HepG2 (cell line): ENCODE measurements around the gene ARHGEF4. TPM values are rescaled to one million over a fixed set of nuclear protein-coding genes. Genes with fewer than 3 reads are reported as not detected.

Experiments used
- ZC3H4 ChIP-seq: sonication (generic); formaldehyde crosslinking; IDR thresholded peaks from 2 replicates; pipeline ENCODE4 v1.4.0; 2020; ENCODE audit warnings: missing genetic modification reagents, borderline replicate concordance
- ZNF549 ChIP-seq: sonication (generic); formaldehyde crosslinking; IDR thresholded peaks from 2 replicates; pipeline ENCODE4 v1.5.0; 2020; ENCODE audit warnings: missing genetic modification reagents
- ZNF674 ChIP-seq: sonication (generic); formaldehyde crosslinking; IDR thresholded peaks from 2 replicates; pipeline ENCODE4 v1.5.0; 2020; ENCODE audit warnings: low read depth, mild to moderate bottlenecking, missing genetic modification reagents
- polyA plus RNA-seq, 8 experiments: library from polyadenylated mRNA; depleted of rRNA in 3 of 8; stranded (reverse) in 7 of 8; unstranded in 1 of 8; fragments of >200 nt; fragmentation: Illumina TruSeq in 4 of 8; extraction: Trizol in 4 of 8; gene quantifications; 2 replicates each; pipeline versions ENCODE4 v1.2.1 to v1.2.3, GENCODE V29; 2011 to 2016; ENCODE audit warnings: low read depth in 4 of 8, missing spikeins in 1 of 8, mixed read lengths in 1 of 8; ENCODE audit not compliant: insufficient read depth in 1 of 8
- total RNA-seq, 5 experiments: library from RNA; depleted of rRNA; stranded (reverse); fragments of >200 nt; fragmentation: Illumina TruSeq; extraction: Trizol; gene quantifications; 2 replicates each; pipeline ENCODE4 v1.2.3, GENCODE V29; 2016; ENCODE audit warnings: low read depth in 1 of 5
- TF ChIP-seq, protein P1 (sequence below): IDR thresholded peaks from 2 replicates; pipeline ENCODE4 v1.6.1; 2016
- TF ChIP-seq, protein P2 (sequence below): sonication (generic); formaldehyde crosslinking; IDR thresholded peaks from 2 replicates; pipeline ENCODE4 v1.9.0; 2021; ENCODE audit warnings: missing genetic modification reagents, borderline replicate concordance
- TF ChIP-seq, protein P3 (sequence below): IDR thresholded peaks from 2 replicates; pipeline ENCODE4 v1.6.1; 2016; ENCODE audit warnings: low read depth
- TF ChIP-seq, protein P4 (sequence below): sonication (generic); formaldehyde crosslinking; IDR thresholded peaks from 2 replicates; pipeline ENCODE4 v1.8.1; 2023; ENCODE audit warnings: mild to moderate bottlenecking, missing genetic modification reagents
- TF ChIP-seq, protein P5 (sequence below): sonication (generic); formaldehyde crosslinking; IDR thresholded peaks from one replicate; pipeline ENCODE4 v1.5.1; 2020; ENCODE audit warnings: mild to moderate bottlenecking, missing genetic modification reagents; ENCODE audit errors: not compliant biosample characterization

ARHGEF4 gene
- total and polyA plus RNA-seq, 2 of the 13 experiments (the other 11 are each of a cell fraction or from before 2014, with no cell fraction given): 0.11 to 0.13 TPM

DNA sequence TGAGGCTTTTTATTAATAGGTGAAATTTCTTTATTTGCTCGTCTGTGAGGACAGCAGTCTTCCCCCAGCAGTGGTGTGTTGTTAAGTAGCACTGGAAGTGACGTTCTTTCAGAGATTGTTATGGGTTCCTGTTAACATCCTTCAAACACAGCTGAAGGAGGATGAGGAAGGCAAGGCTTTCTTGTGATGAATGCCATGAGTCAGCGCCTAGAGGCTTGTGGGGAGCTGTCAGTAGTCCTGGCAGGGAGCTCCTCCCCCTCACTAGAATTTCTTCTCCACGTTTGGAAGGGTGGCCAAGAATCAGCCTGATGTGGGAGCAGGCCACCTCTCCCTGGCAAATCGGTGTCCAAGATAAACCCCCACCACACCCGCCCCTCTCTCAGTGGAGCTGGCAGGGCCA is 113.2 kb downstream of the ARHGEF4 start (continued):
- TF ChIP-seq ZC3H4 (no peak), ZNF674 (CRISPR knock-in tag) (no peak), ZNF549 (CRISPR knock-in tag) (no peak)
- TF ChIP-seq, protein P1, sequence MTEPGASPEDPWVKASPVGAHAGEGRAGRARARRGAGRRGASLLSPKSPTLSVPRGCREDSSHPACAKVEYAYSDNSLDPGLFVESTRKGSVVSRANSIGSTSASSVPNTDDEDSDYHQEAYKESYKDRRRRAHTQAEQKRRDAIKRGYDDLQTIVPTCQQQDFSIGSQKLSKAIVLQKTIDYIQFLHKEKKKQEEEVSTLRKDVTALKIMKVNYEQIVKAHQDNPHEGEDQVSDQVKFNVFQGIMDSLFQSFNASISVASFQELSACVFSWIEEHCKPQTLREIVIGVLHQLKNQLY: no peak
- TF ChIP-seq, protein P2, sequence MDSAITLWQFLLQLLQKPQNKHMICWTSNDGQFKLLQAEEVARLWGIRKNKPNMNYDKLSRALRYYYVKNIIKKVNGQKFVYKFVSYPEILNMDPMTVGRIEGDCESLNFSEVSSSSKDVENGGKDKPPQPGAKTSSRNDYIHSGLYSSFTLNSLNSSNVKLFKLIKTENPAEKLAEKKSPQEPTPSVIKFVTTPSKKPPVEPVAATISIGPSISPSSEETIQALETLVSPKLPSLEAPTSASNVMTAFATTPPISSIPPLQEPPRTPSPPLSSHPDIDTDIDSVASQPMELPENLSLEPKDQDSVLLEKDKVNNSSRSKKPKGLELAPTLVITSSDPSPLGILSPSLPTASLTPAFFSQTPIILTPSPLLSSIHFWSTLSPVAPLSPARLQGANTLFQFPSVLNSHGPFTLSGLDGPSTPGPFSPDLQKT (CRISPR knock-in tag): no peak
- TF ChIP-seq, protein P3, sequence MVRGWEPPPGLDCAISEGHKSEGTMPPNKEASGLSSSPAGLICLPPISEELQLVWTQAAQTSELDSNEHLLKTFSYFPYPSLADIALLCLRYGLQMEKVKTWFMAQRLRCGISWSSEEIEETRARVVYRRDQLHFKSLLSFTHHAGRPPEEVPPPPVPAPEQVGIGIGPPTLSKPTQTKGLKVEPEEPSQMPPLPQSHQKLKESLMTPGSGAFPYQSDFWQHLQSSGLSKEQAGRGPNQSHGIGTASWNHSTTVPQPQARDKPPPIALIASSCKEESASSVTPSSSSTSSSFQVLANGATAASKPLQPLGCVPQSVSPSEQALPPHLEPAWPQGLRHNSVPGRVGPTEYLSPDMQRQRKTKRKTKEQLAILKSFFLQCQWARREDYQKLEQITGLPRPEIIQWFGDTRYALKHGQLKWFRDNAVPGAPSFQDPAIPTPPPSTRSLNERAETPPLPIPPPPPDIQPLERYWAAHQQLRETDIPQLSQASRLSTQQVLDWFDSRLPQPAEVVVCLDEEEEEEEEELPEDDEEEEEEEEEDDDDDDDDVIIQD (CRISPR knock-in tag): no peak
- TF ChIP-seq, protein P4, sequence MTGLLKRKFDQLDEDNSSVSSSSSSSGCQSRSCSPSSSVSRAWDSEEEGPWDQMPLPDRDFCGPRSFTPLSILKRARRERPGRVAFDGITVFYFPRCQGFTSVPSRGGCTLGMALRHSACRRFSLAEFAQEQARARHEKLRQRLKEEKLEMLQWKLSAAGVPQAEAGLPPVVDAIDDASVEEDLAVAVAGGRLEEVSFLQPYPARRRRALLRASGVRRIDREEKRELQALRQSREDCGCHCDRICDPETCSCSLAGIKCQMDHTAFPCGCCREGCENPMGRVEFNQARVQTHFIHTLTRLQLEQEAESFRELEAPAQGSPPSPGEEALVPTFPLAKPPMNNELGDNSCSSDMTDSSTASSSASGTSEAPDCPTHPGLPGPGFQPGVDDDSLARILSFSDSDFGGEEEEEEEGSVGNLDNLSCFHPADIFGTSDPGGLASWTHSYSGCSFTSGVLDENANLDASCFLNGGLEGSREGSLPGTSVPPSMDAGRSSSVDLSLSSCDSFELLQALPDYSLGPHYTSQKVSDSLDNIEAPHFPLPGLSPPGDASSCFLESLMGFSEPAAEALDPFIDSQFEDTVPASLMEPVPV (CRISPR knock-in tag): no peak
- TF ChIP-seq, protein P5, sequence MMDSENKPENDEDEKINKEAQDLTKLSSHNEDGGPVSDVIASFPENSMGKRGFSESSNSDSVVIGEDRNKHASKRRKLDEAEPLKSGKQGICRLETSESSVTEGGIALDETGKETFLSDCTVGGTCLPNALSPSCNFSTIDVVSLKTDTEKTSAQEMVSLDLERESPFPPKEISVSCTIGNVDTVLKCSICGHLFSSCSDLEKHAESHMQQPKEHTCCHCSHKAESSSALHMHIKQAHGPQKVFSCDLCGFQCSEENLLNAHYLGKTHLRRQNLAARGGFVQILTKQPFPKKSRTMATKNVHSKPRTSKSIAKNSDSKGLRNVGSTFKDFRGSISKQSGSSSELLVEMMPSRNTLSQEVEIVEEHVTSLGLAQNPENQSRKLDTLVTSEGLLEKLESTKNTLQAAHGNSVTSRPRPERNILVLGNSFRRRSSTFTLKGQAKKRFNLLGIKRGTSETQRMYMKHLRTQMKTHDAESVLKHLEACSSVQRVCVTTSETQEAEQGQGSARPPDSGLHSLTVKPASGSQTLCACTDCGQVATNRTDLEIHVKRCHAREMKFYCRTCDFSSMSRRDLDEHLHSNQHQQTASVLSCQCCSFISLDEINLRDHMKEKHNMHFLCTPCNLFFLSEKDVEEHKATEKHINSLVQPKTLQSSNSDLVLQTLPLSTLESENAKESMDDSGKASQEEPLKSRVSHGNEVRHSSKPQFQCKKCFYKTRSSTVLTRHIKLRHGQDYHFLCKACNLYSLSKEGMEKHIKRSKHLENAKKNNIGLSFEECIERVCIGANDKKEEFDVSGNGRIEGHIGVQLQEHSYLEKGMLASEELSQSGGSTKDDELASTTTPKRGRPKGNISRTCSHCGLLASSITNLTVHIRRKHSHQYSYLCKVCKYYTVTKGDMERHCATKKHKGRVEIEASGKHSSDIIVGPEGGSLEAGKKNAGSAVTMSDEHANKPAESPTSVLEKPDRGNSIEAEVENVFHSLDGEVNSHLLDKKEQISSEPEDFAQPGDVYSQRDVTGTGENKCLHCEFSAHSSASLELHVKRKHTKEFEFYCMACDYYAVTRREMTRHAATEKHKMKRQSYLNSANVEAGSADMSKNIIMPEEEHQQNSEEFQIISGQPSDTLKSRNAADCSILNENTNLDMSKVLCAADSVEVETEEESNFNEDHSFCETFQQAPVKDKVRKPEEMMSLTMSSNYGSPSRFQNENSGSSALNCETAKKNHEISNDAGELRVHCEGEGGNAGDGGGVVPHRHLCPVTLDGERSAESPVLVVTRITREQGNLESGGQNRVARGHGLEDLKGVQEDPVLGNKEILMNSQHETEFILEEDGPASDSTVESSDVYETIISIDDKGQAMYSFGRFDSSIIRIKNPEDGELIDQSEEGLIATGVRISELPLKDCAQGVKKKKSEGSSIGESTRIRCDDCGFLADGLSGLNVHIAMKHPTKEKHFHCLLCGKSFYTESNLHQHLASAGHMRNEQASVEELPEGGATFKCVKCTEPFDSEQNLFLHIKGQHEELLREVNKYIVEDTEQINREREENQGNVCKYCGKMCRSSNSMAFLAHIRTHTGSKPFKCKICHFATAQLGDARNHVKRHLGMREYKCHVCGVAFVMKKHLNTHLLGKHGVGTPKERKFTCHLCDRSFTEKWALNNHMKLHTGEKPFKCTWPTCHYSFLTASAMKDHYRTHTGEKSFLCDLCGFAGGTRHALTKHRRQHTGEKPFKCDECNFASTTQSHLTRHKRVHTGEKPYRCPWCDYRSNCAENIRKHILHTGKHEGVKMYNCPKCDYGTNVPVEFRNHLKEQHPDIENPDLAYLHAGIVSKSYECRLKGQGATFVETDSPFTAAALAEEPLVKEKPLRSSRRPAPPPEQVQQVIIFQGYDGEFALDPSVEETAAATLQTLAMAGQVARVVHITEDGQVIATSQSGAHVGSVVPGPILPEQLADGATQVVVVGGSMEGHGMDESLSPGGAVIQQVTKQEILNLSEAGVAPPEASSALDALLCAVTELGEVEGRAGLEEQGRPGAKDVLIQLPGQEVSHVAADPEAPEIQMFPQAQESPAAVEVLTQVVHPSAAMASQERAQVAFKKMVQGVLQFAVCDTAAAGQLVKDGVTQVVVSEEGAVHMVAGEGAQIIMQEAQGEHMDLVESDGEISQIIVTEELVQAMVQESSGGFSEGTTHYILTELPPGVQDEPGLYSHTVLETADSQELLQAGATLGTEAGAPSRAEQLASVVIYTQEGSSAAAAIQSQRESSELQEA (CRISPR knock-in tag): no peak
